BE2C (cell line): Measurements from ENCODE around the gene CDR2.

Experiments used
- DNase-seq: peaks from one replicate; pipeline ENCODE4 v3.0.0-alpha.2; 2020
- H3K27me3 ChIP-seq: fragments of 250-450 bp; sonication (Bioruptor Pico); 2 replicates; pipeline ENCODE4 v1.5.1; 2020; ENCODE audit warnings: mild to moderate bottlenecking
- H3K36me3 ChIP-seq: fragments of 250-450 bp; sonication (Bioruptor Pico); 2 replicates; pipeline ENCODE4 v1.5.1; 2020; ENCODE audit warnings: mild to moderate bottlenecking
- H3K4me1 ChIP-seq: fragments of 250-450 bp; sonication (Bioruptor Pico); 2 replicates; pipeline ENCODE4 v1.5.1; 2020
- H3K4me3 ChIP-seq: 2 replicates; pipeline ENCODE4 v1.5.1; 2011; ENCODE audit warnings: low read depth, low read length
- H3K9me3 ChIP-seq: fragments of 250-450 bp; sonication (Bioruptor Pico); 2 replicates; pipeline ENCODE4 v1.5.1; 2020
- CTCF ChIP-seq: IDR thresholded peaks from 2 replicates; pipeline ENCODE4 v1.5.1; 2012; ENCODE audit warnings: mild to moderate bottlenecking, low read depth, low read length

Gene CDR2

GRCh38 chr16:22315979-22316378 is 58.4 kb downstream of the CDR2 start:
- DNase-seq = no peak
- no peak for TF ChIP-seq CTCF
- Histone ChIP-seq H3K36me3 (peaks cover 48% of the 10 kb centered on the region), H3K4me3 (no peak overlapping the region), H3K27me3 (no peaks in the 10 kb centered on the region), H3K4me1 (no peaks in the 10 kb centered on the region), H3K9me3 (no peaks in the 10 kb centered on the region)

GRCh38 chr16:22314661-22315626 is 59.5 kb downstream of the CDR2 start:
- Histone ChIP-seq H3K4me3 (no peak overlapping the region), H3K9me3 (no peaks in the 10 kb centered on the region), H3K4me1 (no peaks in the 10 kb centered on the region), H3K27me3 (no peaks in the 10 kb centered on the region), H3K36me3 (peaks cover 52% of the 10 kb centered on the region)
- no peak for DNase-seq
- no peak for TF ChIP-seq CTCF

- DNase-seq = no peak
- Histone ChIP-seq H3K36me3 (peaks cover 57% of the 10 kb centered on the region), H3K9me3 (no peaks in the 10 kb centered on the region), H3K4me3 (no peak overlapping the region), H3K27me3 (no peaks in the 10 kb centered on the region), H3K4me1 (no peaks in the 10 kb centered on the region)
- TF ChIP-seq CTCF = no peak
Observed at GRCh38 chr16:22313876-22314470, 60.4 kb downstream of the CDR2 start.

GRCh38 chr16:22312897-22313781 is 61.3 kb downstream of the CDR2 start:
- peaks cover 57% of the 10 kb centered on the region for H3K36me3 ChIP-seq
- no peak for TF ChIP-seq CTCF
- no peak for DNase-seq

GRCh38 chr16:22311520-22311919 is 62.9 kb downstream of the CDR2 start:
- Histone ChIP-seq H3K36me3 (peaks cover 62% of the 10 kb centered on the region), H3K4me3 (no peak overlapping the region), H3K9me3 (no peaks in the 10 kb centered on the region), H3K27me3 (no peaks in the 10 kb centered on the region), H3K4me1 (no peaks in the 10 kb centered on the region)
- no peak for DNase-seq
- no peak for TF ChIP-seq CTCF

More at GRCh38 chr16:22312897-22313781, 61.3 kb downstream of the CDR2 start:
- Histone ChIP-seq H3K4me1 (no peaks in the 10 kb centered on the region), H3K9me3 (no peaks in the 10 kb centered on the region), H3K27me3 (no peaks in the 10 kb centered on the region), H3K4me3 (no peak overlapping the region)
